ENCODE measurements around the gene PTGDS. TPM values are rescaled to one million over a fixed set of nuclear protein-coding genes. Genes with fewer than 3 reads are reported as not detected.

Gene PTGDS
- total RNA-seq, 4 donors from 2014 or later: 1.2 to 21.5 (median 7.8) TPM

DNA sequence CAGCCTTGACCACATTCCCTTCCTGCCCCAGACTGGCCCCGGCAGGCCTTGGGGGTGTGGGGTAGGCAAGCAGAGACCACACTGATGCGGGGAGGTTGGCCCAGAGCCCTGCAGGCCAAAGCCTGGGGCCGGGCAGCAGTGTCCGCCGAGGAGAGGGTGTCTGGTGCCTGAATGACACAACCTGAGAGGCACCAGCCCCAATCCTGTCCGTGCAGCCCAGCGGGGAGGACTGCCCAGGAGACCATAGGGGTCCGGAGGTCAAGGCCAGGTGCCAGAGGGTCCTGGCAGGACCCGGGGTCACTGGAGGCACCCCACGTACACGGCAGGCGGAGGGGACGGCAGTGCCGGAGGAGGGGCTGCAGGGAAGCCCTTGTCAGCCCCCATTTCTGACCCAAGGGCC lies 5.6 kb upstream of the PTGDS start:
- Histone ChIP-seq H3K27me3 (no peaks in the 10 kb centered on the region), H3K9me3 (no peaks in the 10 kb centered on the region), H3K36me3 (no peaks in the 10 kb centered on the region), H3K27ac (no peak overlapping the region), H3K4me3 (no peak overlapping the region), H3K4me1 (peaks cover 0 to 11% (median 0%) of the 10 kb centered on the region in 4 donors)
- TF ChIP-seq, protein P1, sequence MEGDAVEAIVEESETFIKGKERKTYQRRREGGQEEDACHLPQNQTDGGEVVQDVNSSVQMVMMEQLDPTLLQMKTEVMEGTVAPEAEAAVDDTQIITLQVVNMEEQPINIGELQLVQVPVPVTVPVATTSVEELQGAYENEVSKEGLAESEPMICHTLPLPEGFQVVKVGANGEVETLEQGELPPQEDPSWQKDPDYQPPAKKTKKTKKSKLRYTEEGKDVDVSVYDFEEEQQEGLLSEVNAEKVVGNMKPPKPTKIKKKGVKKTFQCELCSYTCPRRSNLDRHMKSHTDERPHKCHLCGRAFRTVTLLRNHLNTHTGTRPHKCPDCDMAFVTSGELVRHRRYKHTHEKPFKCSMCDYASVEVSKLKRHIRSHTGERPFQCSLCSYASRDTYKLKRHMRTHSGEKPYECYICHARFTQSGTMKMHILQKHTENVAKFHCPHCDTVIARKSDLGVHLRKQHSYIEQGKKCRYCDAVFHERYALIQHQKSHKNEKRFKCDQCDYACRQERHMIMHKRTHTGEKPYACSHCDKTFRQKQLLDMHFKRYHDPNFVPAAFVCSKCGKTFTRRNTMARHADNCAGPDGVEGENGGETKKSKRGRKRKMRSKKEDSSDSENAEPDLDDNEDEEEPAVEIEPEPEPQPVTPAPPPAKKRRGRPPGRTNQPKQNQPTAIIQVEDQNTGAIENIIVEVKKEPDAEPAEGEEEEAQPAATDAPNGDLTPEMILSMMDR (IDR thresholded peaks at IDR 0.05): no peak
- no peak for TF ChIP-seq POLR2A (IDR thresholded peaks at IDR 0.05)
- DNase-seq: no peak

DNA sequence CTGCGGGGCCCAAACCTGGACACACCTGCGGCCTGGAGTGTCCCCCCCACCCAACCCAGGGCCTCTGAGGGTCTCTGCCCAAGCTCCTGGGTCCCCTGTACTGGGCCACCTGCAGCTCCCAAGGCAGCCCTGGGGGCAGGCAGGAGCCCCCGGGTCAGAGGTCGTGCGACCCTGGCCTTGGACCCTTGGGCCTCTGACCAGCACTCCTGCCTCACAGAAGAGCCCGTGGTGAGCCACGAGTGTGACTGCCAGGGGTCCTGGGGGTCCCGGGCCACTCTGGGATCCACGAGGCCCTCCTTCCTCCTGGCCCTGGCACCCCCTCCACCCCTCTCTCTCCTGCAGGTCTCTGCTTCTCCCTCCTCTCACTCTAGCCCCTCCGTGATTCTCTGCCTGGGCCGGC lies 5.0 kb upstream of the PTGDS start:
- H3K27me3 ChIP-seq: no peaks in the 10 kb centered on the region
- H3K36me3 ChIP-seq: no peaks in the 10 kb centered on the region
- DNase-seq: no peak
- H3K27ac ChIP-seq: no peak overlapping the region
- H3K4me1 ChIP-seq: peaks cover 0 to 11% (median 0%) of the 10 kb centered on the region in 4 donors
- H3K9me3 ChIP-seq: no peaks in the 10 kb centered on the region
- TF ChIP-seq, protein P1 (IDR thresholded peaks at IDR 0.05): no peak
- TF ChIP-seq POLR2A (IDR thresholded peaks at IDR 0.05): no peak
- no peak overlapping the region for H3K4me3 ChIP-seq

DNA sequence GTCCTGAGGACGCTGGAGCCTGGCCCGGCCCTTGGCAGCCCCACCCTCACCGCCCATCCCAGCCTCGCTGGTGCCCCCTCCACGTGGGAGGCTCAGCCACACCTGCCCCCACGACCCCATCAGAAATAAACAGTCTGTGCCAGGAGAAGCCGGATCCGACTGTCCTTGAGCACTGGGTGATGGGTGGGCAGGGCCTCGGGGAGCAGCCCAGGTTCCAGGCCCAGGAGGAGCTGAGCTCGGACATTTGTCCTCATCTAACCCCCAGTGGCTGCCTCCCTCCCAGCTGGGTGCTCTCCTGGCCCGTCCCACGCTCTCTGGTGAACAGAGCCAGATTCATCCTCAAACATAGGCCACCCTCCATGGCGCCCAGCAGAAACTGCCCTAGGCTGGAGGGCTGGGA lies 4.6 kb upstream of the PTGDS start:
- Histone ChIP-seq H3K27ac (no peak overlapping the region), H3K4me3 (no peak overlapping the region), H3K27me3 (no peaks in the 10 kb centered on the region), H3K4me1 (peaks cover 0 to 13% (median 2%) of the 10 kb centered on the region in 4 donors), H3K36me3 (no peaks in the 10 kb centered on the region), H3K9me3 (no peaks in the 10 kb centered on the region)
- no peak for TF ChIP-seq POLR2A (IDR thresholded peaks at IDR 0.05)
- TF ChIP-seq, protein P1 (IDR thresholded peaks at IDR 0.05): no peak
- DNase-seq: no peak

DNA sequence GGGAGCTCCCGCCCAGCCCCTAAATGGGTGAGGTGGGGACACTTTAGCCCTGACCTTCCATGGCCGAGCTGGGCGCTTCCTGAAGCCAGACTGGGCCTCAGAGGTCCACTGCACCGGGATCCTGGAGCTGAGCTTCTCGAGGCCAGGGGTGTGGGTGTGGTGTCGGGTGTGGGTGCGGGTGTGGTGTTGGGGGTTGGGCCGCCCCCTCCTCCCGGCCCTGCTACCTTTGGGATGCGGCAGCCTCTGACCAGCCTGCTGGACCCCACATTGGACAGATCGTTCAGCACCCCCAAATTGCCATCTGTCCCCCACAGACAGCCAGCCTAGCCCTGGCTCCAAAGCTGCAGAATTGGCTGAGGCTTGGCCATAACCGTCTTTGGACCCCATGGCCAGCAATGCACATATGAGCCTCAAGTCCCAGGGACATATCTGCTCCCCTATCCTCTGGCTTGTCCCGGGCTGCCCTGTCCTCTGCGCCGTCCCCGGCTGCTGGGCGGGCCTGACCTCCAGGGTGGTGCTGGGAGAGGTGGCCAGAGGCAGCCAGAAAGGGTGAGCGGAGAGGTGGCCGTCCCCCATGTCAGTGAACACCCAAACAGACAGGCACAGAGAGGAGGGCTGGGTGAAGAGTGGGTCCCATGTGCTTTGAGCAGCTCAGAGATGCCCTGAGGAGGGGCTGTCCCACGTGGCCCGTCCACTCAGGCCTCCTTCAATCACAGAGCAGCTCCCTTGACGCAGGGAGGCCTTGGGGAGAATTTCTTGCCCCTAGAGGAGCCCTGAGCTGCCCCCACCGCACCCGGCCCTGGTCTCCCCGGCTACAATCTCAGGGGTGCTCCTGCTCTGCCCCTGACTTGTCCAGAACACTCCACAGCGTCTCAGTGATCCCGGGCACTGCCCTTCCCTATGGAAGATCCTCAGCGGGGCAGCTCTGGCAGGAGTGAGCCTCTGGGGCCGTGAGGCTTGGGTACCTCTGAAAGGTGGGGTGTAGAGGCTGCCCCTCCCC lies 3.4 kb upstream of the PTGDS start:
- TF ChIP-seq POLR2A (IDR thresholded peaks at IDR 0.05): no peak
- TF ChIP-seq, protein P1 (IDR thresholded peaks at IDR 0.05): no peak
- Histone ChIP-seq H3K27ac (no peak overlapping the region), H3K27me3 (no peaks in the 10 kb centered on the region), H3K9me3 (no peaks in the 10 kb centered on the region), H3K4me3 (no peak overlapping the region), H3K36me3 (no peaks in the 10 kb centered on the region), H3K4me1 (peaks cover 0 to 19% (median 2%) of the 10 kb centered on the region in 4 donors)
- no peak for DNase-seq

DNA sequence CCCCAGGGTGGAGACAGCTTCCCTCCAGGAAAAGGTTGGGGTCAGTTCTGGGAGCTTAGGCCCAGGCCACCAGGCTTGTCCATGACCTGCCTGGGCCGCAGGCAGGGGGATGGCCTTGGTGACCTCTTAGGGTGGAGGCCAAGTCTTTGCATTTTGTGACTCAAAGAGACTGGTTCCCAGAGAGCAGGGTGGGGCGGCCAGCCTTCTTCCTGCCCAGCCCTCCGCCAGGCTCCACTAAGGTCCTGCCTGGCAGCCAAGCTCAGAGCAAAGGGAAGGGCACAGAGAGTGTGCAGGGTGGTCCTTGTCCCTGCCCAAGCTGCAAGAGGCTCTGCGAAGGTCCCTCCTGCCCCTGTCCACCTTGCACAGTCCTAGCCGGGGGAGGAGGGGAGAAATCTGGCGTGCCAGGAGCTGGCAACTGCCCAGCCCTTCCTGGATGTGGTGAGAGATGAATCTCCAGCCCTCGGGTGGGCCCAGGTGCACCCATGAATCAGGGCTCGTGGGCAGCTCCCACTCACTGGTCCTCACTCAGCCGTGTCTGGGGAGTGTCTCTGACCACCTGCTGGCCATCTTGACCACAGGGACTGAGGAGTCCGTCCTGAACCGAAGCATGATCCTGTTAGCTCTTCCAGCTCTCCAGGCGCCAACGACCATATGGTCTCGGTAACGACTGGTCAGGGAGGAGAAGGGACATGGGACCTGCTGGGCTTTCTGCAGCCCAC lies 2.3 kb upstream of the PTGDS start:
- Histone ChIP-seq H3K27me3 (no peaks in the 10 kb centered on the region), H3K9me3 (no peaks in the 10 kb centered on the region), H3K4me1 (peaks cover 0 to 19% (median 2%) of the 10 kb centered on the region in 4 donors), H3K27ac (no peak overlapping the region), H3K36me3 (no peaks in the 10 kb centered on the region), H3K4me3 (no peak overlapping the region)
- TF ChIP-seq, protein P1 (IDR thresholded peaks at IDR 0.05): no peak
- no peak for TF ChIP-seq POLR2A (IDR thresholded peaks at IDR 0.05)
- DNase-seq: no peak
